NCI-H1417 treated with DMSO at 0.1 percent for 48 hours (cell line): ENCODE data around the gene PRKN.

Source experiments
- DNase-seq: peaks from one replicate; lab custom pipeline; 2025; lab: John Stamatoyannopoulos, UW

PRKN gene

DNA sequence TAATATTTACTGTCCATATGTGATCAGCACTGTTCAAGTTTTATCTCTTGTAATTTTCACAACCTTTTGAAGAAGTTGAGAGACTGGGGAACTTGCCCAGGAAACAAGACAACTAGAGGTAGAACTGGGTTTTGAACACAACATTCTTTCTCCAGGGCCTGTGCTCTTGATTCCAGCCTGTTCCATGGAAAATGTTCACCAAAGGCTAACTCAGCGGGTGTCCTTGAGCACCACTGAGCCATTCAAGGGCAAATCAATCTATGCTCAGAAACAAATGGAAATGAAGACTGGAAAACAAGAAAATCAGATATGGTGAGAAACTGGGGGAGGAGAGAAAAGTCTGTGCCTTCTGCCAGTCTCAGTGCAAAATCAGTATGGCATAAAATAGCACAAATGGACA, 771.5 kb downstream of the PRKN start:
- DNase-seq = no peak

DNA sequence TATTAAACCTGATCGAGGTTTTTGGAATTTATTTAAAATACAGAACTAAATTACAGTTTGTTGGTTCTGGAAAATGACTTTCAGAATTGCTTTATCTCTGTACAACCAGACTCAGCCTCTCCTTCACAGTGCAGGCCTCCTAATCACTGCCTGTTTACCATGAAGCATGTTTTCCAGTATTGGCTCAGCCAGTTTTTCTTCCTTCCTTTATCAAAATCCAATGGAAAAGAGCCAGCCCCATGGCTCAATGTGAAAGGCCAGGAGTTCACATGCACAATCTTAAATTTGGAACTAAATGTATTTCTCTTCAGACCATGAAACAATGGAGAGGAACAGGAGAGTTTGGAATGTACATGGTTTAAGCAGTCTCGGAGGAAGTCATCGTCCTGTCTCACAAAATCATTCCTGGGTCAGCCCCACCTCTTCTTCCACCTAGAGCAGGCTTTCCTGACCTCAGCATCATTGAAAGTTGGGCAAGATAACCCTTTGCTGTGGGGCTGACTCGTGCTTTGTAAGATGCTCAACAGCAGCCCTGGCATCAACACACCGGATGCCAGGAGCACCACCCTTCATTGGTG, 772.8 kb downstream of the PRKN start:
- no peak for DNase-seq

DNA sequence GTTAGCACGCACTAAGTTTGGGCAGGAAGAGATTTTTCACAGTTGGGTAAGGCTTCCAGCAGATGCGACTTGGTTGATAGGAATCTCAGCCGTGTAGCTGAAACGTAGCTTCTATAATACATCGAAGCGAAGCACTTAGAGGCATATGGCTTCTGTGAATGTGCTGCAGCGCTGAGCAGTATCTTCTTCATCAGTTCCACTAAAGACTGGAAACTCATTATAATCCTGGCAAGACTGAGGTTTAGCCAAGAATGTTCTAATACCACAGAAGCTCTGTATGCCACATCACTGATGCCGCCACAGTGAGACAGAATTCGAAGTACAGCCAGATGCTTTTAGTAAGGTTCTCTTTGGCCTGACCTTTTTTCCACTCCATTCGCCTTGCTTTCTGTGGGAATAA, 773.5 kb downstream of the PRKN start:
- DNase-seq = no peak

DNA sequence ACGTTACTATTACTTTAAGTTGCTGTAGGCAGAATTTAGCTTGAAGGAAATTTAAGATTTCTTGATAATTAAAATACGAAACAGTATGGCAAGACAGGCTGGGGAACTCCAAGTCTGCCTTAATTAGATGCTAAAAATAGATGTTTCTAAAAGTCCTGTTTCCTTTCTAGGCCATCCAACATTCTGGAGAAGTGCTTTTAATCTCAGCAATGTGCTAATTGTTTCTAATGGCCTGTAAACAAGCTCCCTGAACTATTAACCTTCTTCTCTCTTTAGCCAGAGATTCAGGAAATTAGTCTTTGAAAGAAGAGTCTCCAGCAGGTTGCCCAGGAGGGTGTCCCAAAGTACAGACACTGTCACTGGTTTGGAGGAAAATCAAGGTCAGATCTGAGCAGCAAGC, 776.4 kb downstream of the PRKN start:
- DNase-seq = no peak

DNA sequence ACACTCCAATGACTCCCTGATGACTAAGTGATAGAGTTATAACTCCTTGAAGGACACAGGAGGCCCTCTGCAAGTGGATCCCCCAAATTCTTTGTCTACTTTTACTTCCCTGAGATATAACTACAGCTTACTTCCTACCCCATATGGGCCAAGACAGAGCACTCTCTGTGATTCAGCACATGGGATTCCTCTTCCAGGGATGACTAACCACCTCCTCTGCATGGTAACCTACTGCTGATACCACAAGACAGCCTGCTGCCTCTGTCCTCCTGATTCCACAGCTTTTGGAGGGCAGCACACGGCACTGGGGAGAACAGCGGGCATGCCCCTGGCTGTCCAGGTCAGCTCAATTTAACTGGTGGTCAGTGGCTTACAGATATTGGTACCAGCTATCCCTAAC, 778.0 kb downstream of the PRKN start:
- DNase-seq = no peak

DNA sequence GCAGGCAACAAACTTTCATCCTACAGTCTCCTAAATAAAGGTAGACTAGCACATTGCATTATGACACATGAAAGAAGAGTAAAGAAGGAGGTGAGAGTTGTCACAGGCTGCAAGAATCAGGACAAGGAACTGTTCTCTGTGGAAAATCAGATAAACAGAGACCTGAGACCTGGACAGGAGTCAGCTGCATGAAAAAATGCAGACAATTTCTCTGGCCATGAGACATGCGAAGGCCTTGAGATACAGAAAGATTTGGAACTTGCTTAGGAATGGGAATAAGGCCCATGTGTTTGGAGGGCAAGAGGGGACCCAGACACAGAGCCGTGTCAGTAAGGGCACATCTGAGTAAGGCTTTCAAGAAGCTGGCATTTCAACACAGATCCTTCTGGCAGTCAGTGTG, 779.1 kb downstream of the PRKN start:
- DNase-seq = no peak

DNA sequence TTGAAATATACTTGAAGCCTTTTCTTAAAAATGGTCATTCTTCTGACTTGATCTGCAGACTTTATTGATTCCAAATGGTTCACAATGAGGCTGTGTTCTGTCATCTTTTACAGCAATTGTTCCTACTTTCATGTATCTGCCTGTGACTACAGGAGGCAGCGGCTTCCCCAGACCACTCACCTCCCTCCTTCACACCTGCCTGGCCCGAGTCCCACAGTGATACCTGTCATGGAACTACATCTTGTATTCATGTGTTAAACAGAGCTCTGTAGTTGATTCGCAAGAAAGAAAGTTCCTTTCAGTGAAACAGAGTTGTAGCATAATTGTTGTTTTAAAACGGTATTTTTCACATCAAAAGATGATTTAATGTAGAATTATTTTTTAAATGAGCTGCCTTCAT, 780.2 kb downstream of the PRKN start:
- DNase-seq = no peak

DNA sequence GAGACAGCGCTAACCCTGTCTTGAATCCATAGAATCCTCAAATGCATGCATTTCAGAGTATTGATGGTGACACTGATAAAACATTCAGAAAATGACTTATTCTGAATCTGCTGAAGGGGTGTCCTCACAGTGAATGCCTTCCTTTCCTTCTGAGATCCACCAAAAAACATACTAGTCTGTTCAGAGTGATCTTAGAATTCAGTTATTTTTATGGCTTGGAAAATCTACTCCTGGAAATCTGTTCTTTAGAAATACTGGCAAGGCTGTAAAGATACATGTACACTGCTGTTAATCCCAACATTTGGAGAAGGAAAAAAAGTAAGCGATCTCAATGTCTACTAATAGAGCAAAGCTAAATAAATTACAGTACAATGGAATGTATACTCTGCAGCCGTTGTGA, 781.1 kb downstream of the PRKN start:
- no peak for DNase-seq

DNA sequence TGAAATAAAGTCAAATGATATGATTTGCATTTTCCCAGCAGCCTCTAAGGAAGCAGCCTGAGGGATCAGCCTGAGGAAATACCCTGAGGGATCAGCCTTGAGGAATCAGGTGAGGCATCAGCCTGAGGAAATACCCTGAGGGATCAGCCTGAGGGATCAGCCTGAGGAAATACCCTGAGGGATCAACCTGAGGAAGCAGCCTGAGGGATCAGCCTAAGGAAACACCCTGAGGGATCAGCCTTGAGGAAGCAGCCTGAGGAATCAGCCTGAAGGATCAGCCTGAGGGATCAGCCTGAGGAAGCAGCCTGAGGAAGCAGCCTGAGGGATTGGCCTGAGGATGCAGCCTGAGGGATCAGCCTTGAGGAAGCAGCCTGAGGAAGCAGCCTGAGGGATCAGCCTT, 784.0 kb downstream of the PRKN start:
- no peak for DNase-seq

DNA sequence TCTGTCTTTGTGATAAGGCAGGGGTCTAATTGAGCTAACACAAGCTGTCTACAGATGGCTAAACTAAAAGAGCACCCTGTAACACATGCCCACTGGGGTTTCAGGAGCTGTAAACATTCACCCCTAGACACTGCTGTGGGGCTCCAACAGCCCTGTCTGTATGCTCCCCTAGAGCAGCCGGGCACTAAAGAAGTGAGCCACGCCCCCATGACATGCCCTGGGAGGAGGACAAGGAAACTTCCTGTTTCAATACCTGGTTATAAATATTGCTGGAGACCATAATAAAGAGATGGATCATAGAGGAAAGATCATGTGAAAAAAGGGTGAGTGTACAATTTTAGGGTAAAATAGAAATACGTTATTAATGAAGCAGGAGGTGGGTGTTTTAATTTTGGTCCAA, 786.0 kb downstream of the PRKN start:
- DNase-seq = no peak

DNA sequence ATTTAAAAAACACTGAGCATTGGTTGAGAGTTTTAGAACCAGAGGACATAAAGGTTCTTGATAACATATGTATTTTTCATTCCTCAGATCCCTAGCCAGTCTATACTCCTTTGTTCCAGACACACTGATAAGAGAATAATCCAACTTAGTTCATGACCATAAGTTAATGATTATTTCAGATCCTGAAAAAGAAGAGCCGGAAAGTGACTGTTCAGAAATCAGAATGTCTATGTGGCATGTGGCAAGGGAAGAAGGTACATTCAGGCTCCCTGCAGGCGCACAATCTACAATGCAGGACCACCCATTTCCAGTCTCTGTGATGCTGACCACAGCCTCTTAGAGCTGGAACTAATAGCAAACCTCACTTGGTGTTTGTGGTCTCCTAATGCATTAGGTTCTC, 787.0 kb downstream of the PRKN start:
- DNase-seq = no peak

DNA sequence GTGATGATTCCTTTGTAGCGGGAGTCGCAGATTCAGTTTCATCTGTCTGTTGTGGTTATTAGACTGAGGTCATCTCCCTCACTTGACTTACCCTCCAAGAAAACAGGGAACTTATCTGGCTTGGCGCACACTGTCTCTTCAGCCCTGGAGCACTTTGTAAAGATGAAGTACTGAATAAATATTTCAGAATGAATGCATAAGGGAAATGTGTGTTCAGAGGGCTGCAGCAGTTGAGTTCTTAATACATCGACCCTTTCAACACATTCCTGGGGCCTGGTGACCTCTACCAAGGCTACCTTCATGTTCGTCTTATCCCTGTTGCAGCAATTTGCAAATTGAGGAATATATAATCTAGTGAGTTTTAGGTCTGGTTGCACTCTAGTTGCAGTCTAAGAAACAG, 801.2 kb downstream of the PRKN start:
- DNase-seq = no peak

DNA sequence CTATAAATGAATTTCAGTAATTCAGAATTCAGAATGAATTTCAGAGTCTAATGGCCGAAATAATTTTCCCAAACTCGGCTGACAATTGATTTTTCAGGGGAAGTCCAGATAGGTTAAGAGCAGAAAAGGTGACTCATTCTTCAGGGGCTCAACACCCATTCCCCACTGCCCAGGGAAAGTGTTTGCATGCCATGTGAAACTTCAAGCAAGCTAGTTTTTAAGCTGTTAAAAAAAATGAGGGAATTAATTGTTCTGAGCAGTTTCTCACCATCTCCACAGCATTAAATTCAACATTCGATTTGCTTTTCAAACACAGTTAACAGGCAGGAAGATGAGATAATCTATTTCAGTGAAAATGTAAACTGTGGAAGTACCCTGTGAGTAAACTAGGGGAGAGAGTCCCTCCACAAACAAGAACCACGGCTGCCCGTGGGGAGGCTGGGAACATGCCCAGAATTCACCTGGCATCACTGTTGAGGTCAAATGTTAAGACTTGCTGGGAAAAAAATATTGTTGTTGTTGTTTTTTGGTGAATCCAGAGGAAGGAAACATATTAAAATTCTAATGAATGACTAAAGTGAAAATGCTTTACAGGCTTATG, 803.0 kb downstream of the PRKN start:
- DNase-seq = no peak

DNA sequence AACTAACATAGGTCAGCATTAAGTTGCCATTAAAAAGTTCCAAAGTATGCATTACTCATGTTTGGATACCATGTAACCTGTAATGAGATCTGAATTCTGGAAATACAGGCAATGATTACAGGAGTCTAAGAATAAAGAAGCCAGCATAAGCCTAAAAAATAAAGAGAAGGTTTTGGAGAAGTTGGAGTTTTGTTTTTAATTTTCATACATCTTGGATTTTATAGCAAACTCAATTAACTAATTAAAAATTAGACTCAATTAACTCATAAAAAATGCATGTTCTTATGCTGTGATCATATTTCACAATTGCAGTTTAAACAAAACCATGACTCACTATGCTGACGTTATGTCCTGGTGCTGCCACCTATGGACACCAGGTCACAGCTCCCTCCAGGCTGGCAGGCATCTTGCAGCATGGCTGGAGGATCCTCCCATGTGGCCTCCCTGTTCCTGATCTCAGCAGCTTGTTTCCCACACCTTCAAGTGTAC, 804.9 kb downstream of the PRKN start:
- DNase-seq = peak; percentile 29

DNA sequence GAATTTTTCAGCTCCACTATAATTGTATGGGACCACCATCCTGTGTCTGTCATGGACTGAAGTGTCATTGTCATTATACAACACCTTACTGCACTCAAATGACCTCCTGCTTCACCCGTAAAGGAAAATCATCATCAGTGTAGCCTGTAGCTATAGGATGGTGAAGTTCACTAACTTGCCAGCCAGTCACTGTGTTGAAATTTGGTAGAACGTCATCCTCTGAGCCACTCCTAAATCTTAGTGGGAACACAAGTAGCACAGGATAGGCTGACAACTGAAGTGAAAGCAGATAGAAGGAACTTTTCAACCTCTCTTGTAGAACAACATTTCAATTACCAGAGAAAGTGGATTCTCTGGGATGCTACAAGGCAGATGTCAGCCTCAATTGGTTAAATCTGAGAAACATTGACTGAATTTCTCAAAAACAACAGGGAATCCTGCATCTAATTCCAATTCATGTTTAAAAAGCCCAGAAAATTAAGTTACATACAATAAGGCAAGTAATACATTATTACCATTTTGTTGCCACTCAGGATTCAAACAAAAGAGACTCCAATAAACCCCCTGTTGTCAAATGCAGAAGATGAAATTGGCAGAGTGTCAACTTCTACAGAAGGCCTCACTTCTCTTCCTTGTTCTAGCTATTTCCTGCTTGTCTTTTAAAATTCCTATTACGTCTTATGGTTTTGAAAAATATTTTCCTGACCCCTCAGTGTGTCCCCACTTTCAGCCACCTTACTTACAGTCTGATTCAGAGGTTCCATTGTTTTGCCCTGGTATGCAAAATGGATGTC, 805.8 kb downstream of the PRKN start:
- DNase-seq = no peak

DNA sequence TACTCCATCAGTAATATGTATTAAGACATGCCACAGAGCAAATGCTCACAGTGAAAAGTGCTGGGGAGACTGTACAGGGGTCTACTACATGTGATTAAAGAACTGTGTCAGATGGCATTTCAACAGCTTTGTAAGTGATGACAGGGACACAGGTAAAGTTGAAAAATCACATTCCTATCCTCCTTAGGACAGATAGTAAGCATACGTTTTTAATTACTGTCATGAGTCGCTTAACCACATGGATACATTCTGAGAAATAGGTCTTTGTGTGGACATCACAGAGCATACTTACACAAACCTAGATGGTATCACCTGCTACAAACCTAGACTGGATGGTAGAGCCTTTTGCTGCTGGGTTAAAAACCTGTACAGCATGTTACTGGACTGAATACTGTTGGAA, 807.9 kb downstream of the PRKN start:
- no peak for DNase-seq

DNA sequence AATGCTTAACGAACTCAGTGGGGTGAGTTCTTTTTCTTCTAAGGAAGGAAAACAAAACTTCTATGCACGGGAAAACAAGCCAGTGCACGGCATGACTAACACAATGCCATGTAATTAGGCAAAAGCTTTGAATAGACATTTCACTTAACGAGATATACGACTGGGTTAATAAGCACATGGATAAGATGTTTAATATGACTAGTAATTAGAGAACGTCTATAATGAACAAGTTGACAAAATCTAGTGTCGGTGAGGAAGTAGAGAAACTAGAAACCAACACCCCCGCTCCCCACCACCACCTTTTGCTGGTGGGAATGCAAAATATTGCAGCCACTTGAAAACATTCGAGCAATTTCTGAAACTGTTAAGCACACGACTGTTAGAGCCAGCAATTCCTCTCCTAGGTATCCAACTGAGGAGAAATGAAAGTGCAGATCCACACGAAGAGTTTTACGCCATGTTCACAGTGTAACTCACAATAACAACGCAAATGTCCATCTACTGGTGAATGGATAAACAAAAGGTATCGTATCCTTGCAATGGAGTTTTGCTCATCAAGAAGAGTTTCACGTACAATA, 808.8 kb downstream of the PRKN start:
- peak; percentile 72 for DNase-seq

DNA sequence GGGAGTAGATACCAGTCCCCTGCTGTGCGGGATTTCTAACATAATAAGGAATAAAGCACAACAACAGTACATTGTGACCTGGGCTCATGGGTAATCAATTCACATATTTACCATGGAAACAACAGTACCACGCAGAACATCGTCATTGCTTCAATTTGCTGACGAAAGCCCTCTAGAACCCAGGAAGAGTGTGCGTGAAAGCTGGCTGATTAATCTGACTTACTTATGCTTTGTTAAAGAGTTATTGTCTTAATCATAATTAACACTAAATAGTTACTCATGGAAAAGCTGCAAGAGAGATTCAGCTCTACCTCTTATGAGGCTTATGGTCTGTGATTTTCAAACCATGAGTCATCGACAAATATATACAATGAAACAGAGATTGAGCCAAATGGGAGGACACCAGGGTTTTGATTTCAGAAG, 809.4 kb downstream of the PRKN start:
- peak; percentile 87 for DNase-seq

DNA sequence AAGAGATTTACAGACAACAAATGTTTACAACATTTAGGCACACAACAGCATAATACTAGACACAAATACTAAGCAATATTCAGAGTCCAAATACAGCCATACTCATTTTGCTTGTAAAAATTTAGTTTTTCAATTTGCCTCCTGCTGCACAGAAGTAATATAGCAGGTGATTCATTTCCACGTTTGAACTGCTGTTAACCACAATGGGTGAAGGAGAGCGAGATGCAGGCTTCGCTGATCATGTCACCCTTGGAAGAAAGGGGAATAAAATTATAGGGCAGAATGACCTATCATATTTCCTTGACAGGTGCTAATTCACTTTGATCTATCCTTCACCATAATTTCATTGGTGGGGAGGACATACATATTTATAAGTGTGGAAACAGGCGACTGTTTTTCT, 809.9 kb downstream of the PRKN start:
- peak; percentile 87 for DNase-seq

DNA sequence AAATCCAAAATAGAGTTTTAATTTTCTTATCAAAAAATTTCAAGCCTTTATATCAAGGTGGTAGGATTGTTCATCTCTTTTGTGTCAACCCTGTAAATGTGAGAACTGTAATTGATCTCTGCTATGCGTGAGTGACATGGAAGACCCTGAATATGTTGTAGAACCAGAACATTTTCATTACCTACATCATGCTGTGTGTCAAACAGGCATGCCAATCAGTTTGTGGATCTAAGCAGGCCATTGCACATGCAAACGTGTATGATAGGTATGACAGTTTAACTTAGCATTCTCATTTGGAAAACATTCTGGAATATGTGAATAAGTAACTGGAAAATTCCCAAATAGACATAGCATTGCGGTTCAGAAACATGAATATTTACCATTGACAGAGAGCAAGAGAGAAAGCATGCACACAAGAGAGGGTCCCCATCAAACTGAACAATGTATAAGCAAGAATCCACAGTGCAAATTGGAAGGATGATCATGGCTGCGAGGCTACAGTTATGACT, 812.1 kb downstream of the PRKN start:
- no peak for DNase-seq

DNA sequence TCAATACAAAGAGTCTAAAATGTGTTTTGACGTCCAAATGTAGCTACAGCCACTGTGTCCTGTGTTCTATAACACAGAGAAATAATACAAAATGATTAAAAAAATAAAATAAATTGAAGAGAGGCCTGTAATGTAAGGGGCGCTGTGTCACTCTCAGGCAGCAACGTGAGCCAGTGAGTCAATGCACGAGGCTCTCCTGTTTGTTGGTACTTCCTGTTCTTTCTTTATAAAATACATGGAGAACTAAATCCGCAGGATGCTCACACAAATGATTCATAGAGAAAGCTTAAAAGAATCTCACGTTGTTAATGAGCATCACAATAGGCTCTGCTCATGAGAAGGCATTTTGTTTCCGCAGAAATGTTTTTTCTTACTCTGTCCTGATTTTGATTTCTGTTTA, 818.7 kb downstream of the PRKN start:
- no peak for DNase-seq

DNA sequence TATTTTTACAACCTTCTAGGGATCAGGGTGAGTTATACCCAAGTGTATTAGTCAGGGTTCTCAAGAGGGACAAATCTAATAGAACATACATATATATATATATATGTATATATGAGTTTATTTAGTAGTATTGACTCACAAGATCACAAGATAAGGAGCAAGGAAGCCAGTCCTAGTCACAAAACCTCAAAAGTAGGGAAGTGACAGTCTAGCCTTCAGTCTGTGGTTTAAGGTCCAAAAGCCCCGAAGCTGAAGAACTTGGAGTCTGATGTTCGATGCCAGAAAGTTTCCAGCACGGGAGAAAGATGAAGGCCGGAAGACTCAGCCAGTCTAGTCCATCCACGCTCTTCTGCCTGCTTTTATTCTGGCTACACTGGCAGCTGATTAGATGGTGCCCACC, 821.0 kb downstream of the PRKN start:
- no peak for DNase-seq
